ENCODE results near the gene PRSS57. TPM values are rescaled to one million over a fixed set of nuclear protein-coding genes. Genes with fewer than 3 reads are reported as not detected.

Gene PRSS57
- total RNA-seq, 6 experiments from 2014 or later, result 0.20 TPM; not detected in 5

DNA sequence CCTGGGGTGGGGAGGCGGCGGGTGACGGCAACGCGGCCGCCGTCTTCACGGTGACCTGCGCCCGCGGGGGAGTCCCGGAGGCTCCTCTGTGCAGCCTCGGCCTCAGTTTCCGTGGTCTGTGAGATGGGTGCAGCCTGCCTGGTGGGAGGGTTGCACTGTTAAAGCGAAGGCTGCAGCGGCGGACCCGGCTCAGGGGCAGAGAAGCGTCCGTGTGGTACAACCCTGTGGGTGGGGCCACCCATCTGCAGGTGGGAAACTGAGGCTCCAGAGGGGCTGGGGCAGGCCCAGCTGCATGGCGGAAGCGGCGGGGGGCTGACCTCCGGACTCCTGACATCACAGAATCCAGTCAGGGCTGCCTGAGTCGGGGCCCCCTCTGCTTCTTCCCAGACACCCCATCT, 55.1 kb downstream of the PRSS57 start:
- TF ChIP-seq, protein P1, sequence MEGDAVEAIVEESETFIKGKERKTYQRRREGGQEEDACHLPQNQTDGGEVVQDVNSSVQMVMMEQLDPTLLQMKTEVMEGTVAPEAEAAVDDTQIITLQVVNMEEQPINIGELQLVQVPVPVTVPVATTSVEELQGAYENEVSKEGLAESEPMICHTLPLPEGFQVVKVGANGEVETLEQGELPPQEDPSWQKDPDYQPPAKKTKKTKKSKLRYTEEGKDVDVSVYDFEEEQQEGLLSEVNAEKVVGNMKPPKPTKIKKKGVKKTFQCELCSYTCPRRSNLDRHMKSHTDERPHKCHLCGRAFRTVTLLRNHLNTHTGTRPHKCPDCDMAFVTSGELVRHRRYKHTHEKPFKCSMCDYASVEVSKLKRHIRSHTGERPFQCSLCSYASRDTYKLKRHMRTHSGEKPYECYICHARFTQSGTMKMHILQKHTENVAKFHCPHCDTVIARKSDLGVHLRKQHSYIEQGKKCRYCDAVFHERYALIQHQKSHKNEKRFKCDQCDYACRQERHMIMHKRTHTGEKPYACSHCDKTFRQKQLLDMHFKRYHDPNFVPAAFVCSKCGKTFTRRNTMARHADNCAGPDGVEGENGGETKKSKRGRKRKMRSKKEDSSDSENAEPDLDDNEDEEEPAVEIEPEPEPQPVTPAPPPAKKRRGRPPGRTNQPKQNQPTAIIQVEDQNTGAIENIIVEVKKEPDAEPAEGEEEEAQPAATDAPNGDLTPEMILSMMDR (IDR thresholded peaks at IDR 0.05), result no peak
- Histone ChIP-seq H3K9me3 (no peaks in the 10 kb centered on the region), H3K4me3 (peak overlapping the region in 2 of 3 donors; percentile 6 to 41), H3K27me3 (no peaks in the 10 kb centered on the region), H3K4me1 (no peaks in the 10 kb centered on the region), H3K27ac (no peak overlapping the region), H3K36me3 (no peaks in the 10 kb centered on the region)
- DNase-seq (no peak), ATAC-seq (no peak)
- intact Hi-C loops (cut with DNase I), result no loop called here
- 66% methylated on average over 8 of the region's 25 CpGs for WGBS (ENCODE audit: insufficient coverage, low coverage, low lambda C conversion rate, missing lambda C conversion rate)

DNA sequence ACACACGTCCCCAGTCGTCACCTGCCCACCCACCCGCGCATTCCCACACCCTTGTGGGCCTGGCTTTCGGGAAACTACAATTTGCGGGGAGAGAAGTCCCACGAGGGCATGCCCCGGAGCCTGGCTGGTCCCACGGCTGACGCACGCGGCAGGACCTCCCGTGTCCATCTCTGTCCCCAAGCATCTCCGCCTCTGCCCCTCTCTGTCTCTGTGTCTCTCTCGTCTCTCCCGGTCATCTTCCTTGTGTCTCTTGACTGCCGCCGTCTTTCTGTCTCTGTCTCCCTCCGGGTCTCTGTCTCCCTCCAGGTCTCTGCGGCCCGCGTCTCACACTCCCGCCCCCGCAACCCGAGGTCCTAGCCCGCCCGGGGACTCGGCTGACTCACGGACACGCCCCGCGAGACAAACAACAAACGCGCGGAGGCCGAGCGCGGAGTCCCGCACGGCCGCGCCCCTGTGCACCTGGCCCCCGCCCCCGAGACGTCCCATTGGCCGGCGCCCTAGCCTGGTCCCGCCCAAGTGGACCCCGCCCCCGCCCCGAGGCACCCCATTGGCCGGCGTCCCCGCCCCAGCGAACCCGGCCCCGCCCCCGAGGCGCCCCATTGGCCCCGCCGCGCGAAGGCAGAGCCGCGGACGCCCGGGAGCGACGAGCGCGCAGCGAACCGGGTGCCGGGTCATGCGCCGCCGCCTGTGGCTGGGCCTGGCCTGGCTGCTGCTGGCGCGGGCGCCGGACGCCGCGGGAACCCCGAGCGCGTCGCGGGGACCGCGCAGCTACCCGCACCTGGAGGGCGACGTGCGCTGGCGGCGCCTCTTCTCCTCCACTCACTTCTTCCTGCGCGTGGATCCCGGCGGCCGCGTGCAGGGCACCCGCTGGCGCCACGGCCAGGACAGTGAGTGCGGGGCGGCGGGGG, 55.7 kb downstream of the PRSS57 start, which contains the start of gene FGF22:
FGF22 (plus strand) TSS at position 627 of the 908 bp plus-strand sequence; CDS start at position 674, 47 bp downstream.
- WGBS (ENCODE audit: insufficient coverage, low coverage, low lambda C conversion rate, missing lambda C conversion rate), result 7% methylated on average over 28 of the region's 109 CpGs
- DNase-seq, result peak; percentile 91 to 94 (median 92)
- H3K36me3 ChIP-seq, result no peaks in the 10 kb centered on the region
- H3K27ac ChIP-seq, result no peak within 1 kb of the TSS
- H3K9me3 ChIP-seq, result no peaks in the 10 kb centered on the region
- TF ChIP-seq POLR2A (IDR thresholded peaks at IDR 0.05), result no peak
- TF ChIP-seq, protein P1 (IDR thresholded peaks at IDR 0.05), result no peak
- H3K4me3 ChIP-seq, result peak within 1 kb of the TSS; percentile 8 to 41 (median 16)
- ATAC-seq, result peak; percentile 90 to 97 (median 90)
- intact Hi-C loops (cut with DNase I), result no loop called here
- H3K4me1 ChIP-seq, result peaks cover 0 to under 1% (median 0%) of the 10 kb centered on the region in 4 donors
- no peaks in the 10 kb centered on the region for H3K27me3 ChIP-seq

DNA sequence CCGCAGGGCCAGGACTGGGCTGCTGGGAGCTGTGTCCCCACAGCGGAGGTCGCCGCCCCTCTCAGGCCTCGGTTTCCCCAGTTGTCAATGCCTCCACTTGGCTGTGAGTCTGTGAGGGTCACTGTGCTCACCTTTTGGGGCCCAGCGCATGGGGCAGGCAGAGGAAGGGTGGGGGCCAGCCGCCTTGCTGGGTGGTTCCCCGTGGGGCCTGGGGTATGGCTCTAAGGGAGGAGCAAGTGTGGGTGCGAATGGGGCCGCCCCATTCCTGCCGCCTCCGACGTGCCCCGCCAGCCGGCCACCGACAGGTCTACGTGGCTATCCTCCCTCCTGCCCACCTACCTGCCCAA, 56.4 kb downstream of the PRSS57 start:
- H3K9me3 ChIP-seq, result no peaks in the 10 kb centered on the region
- H3K27ac ChIP-seq, result no peak overlapping the region
- intact Hi-C loops (cut with DNase I), result no loop called here
- DNase-seq, result no peak
- H3K27me3 ChIP-seq, result no peaks in the 10 kb centered on the region
- no peak for ATAC-seq
- no peaks in the 10 kb centered on the region for H3K36me3 ChIP-seq
- peaks cover 0 to 7% (median 2%) of the 10 kb centered on the region in 4 donors for H3K4me1 ChIP-seq
- TF ChIP-seq POLR2A (IDR thresholded peaks at IDR 0.05), result no peak
- TF ChIP-seq, protein P1 (IDR thresholded peaks at IDR 0.05), result no peak
- no CpG with 5 or more reads among the region's 17 CpGs for WGBS (ENCODE audit: insufficient coverage, low coverage, low lambda C conversion rate, missing lambda C conversion rate)
- H3K4me3 ChIP-seq, result no peak overlapping the region

Other genes starting within 250 kb of the PRSS57 start
- 10 to 100 TPM; 48.4 to 69.9 (median 59.1) TPM for gene SHC2, start 234.4 kb downstream of the PRSS57 start, total RNA-seq
- under 1 TPM; 0.11 to 0.69 (median 0.31) TPM for gene MADCAM1, start 199.0 kb downstream of the PRSS57 start, total RNA-seq
- 10 to 100 TPM in 3 of 6 experiments, 1 to 10 TPM in 3; 8.2 to 42.2 (median 10.3) TPM for gene TPGS1, start 188.0 kb downstream of the PRSS57 start, total RNA-seq
- 10 to 100 TPM; 44.8 to 81.8 (median 49.5) TPM for gene CDC34, start 163.7 kb downstream of the PRSS57 start, total RNA-seq
- under 1 TPM in 3 of 6 experiments, not detected in 3; 0.59 to 0.95 (median 0.74) TPM for gene GZMM, start 151.4 kb downstream of the PRSS57 start, total RNA-seq
- gene BSG, start 122.9 kb downstream of the PRSS57 start, total RNA-seq, result 100 to 1,000 TPM in 4 of 6 experiments, 10 to 100 TPM in 2; 88.6 to 369 (median 124) TPM
- under 1 TPM in 5 of 6 experiments, not detected in 1; 0.05 to 0.27 (median 0.09) TPM for gene HCN2, start 105.6 kb downstream of the PRSS57 start, total RNA-seq
- gene POLRMT, start 61.9 kb downstream of the PRSS57 start, total RNA-seq, result 10 to 100 TPM; 25.9 to 42.9 (median 33.3) TPM
- under 1 TPM in 1 of 6 experiments, not detected in 5; 0.15 TPM for gene FGF22, start 55.6 kb downstream of the PRSS57 start, total RNA-seq
- gene RNF126, start 32.2 kb downstream of the PRSS57 start, total RNA-seq, result 10 to 100 TPM; 18.3 to 85.0 (median 28.8) TPM
- 10 to 100 TPM in 3 of 6 experiments, 1 to 10 TPM in 3; 4.2 to 18.7 (median 10.4) TPM for gene FSTL3, start 19.1 kb downstream of the PRSS57 start, total RNA-seq
- 10 to 100 TPM in 2 of 6 experiments, 1 to 10 TPM in 4; 4.6 to 12.7 (median 7.1) TPM for gene PALM, start 13.5 kb upstream of the PRSS57 start, total RNA-seq
- gene MISP, start 55.7 kb upstream of the PRSS57 start, total RNA-seq, result under 1 TPM in 1 of 6 experiments, not detected in 5; 0.09 TPM
- 100 to 1,000 TPM in 5 of 6 experiments, 10 to 100 TPM in 1; 91.1 to 150 (median 129) TPM for gene PTBP1, start 102.0 kb upstream of the PRSS57 start, total RNA-seq
- gene PLPPR3, start 126.5 kb upstream of the PRSS57 start, total RNA-seq, result not detected
- gene AZU1, start 132.4 kb upstream of the PRSS57 start, total RNA-seq, result 1 to 10 TPM in 2 of 6 experiments, under 1 TPM in 1, not detected in 3; 0.15 to 3.6 (median 1.8) TPM
- 1 to 10 TPM in 2 of 6 experiments, not detected in 4; 2.3 to 2.9 TPM for gene PRTN3, start 145.5 kb upstream of the PRSS57 start, total RNA-seq
- 1 to 10 TPM in 2 of 6 experiments, under 1 TPM in 1, not detected in 3; 0.59 to 4.2 (median 3.3) TPM for gene ELANE, start 156.9 kb upstream of the PRSS57 start, total RNA-seq
- 1 to 10 TPM; 3.5 to 9.6 (median 7.8) TPM for gene CFD, start 164.2 kb upstream of the PRSS57 start, total RNA-seq
- gene MED16, start 197.7 kb upstream of the PRSS57 start, total RNA-seq, result 10 to 100 TPM; 32.0 to 35.7 (median 33.3) TPM
- not detected for gene RNU6-9, start 198.0 kb upstream of the PRSS57 start, total RNA-seq
- 10 to 100 TPM; 14.5 to 28.2 (median 20.5) TPM for gene R3HDM4, start 217.8 kb upstream of the PRSS57 start, total RNA-seq
- gene KISS1R, start 221.9 kb upstream of the PRSS57 start, total RNA-seq, result under 1 TPM in 1 of 6 experiments, not detected in 5; 0.47 TPM
- 1 to 10 TPM in 5 of 6 experiments, under 1 TPM in 1; 0.74 to 5.3 (median 1.9) TPM for gene ARID3A, start 230.6 kb upstream of the PRSS57 start, total RNA-seq